Measurements from ENCODE around the gene ADAM19.

- TF ChIP-seq, protein P1, sequence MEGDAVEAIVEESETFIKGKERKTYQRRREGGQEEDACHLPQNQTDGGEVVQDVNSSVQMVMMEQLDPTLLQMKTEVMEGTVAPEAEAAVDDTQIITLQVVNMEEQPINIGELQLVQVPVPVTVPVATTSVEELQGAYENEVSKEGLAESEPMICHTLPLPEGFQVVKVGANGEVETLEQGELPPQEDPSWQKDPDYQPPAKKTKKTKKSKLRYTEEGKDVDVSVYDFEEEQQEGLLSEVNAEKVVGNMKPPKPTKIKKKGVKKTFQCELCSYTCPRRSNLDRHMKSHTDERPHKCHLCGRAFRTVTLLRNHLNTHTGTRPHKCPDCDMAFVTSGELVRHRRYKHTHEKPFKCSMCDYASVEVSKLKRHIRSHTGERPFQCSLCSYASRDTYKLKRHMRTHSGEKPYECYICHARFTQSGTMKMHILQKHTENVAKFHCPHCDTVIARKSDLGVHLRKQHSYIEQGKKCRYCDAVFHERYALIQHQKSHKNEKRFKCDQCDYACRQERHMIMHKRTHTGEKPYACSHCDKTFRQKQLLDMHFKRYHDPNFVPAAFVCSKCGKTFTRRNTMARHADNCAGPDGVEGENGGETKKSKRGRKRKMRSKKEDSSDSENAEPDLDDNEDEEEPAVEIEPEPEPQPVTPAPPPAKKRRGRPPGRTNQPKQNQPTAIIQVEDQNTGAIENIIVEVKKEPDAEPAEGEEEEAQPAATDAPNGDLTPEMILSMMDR (IDR thresholded peaks at IDR 0.05): no peak
- TF ChIP-seq POLR2A (IDR thresholded peaks at IDR 0.05): no peak
Measured at GRCh38 chr5:157542282-157543000, 33.1 kb downstream of the ADAM19 start.
